Cardiac muscle cell (in vitro differentiated cells and primary cell): ENCODE measurements around the gene TRDN. TPM values are rescaled to one million over a fixed set of nuclear protein-coding genes. Genes with fewer than 3 reads are reported as not detected.

Source experiments
- DNase-seq, 2 donors: peaks; one replicate each; pipeline versions ENCODE4 v3.0.0 to v3.0.0-alpha.2; 2010 to 2017; ENCODE audit warnings: low read depth in 1 of 2, low spot score in 1 of 2
- H3K27ac ChIP-seq: fragments of 200-600 bp; sonication (generic); 2 replicates; pipeline ENCODE4 v1.5.1; 2016
- H3K27me3 ChIP-seq: fragments of 200-600 bp; sonication (generic); 2 replicates; pipeline ENCODE4 v1.6.0; 2016; ENCODE audit warnings: control low read depth
- H3K36me3 ChIP-seq: fragments of 200-600 bp; sonication (generic); 2 replicates; pipeline ENCODE4 v1.5.1; 2016; ENCODE audit warnings: control low read depth
- H3K4me1 ChIP-seq: fragments of 200-600 bp; sonication (generic); 2 replicates; pipeline ENCODE4 v1.8.1; 2017; ENCODE audit warnings: low read depth, mild to moderate bottlenecking, mixed run types
- H3K4me3 ChIP-seq: fragments of 200-600 bp; sonication (generic); 2 replicates; pipeline ENCODE4 v1.5.1; 2016; ENCODE audit warnings: mild to moderate bottlenecking
- H3K9me3 ChIP-seq: fragments of 200-600 bp; sonication (generic); 2 replicates; pipeline ENCODE4 v1.5.1; 2017; ENCODE audit warnings: low read depth, mild to moderate bottlenecking, control low read depth
- CTCF ChIP-seq: IDR thresholded peaks from 2 replicates; pipeline ENCODE4 v1.5.1; 2012; ENCODE audit warnings: low read depth, mild to moderate bottlenecking, low read length
- polyA plus RNA-seq: library from polyadenylated mRNA; unstranded; fragments of >200 nt; fragmentation: Nextera tagmentation; extraction: Ambion mirVana; gene quantifications from 2 replicates; pipeline ENCODE4 v1.2.1, GENCODE V29; 2016
- total RNA-seq: library from RNA; depleted of rRNA; stranded (reverse); fragments of >200 nt; gene quantifications from 2 replicates; pipeline ENCODE4 v1.2.3, GENCODE V29; 2016

TRDN gene
- total and polyA plus RNA-seq, 2 experiments from 2014 or later: 58.0 to 200 TPM

GRCh38 chr6:123629258-123629941, 7.3 kb downstream of the TRDN start:
- peak overlapping the region; percentile 5 for H3K27ac ChIP-seq
- no peaks in the 10 kb centered on the region for H3K36me3 ChIP-seq
- H3K27me3 ChIP-seq: no peaks in the 10 kb centered on the region
- no peak for DNase-seq
- no peak for TF ChIP-seq CTCF
- peaks cover 59% of the 10 kb centered on the region for H3K4me1 ChIP-seq
- no peaks in the 10 kb centered on the region for H3K9me3 ChIP-seq
- no peak overlapping the region for H3K4me3 ChIP-seq

GRCh38 chr6:123625696-123626095, 11.1 kb downstream of the TRDN start:
- no peak for TF ChIP-seq CTCF
- no peaks in the 10 kb centered on the region for H3K27me3 ChIP-seq

GRCh38 chr6:123622780-123623179, 14.0 kb downstream of the TRDN start:
- H3K27me3 ChIP-seq: no peaks in the 10 kb centered on the region
- peaks cover 14% of the 10 kb centered on the region for H3K4me1 ChIP-seq
- H3K4me3 ChIP-seq: no peak overlapping the region
- DNase-seq: no peak
- H3K9me3 ChIP-seq: no peaks in the 10 kb centered on the region
- TF ChIP-seq CTCF: no peak
- H3K36me3 ChIP-seq: no peaks in the 10 kb centered on the region
- H3K27ac ChIP-seq: peak overlapping the region; percentile 0

More at GRCh38 chr6:123625696-123626095, 11.1 kb downstream of the TRDN start:
- Histone ChIP-seq H3K4me3 (no peak overlapping the region), H3K9me3 (no peaks in the 10 kb centered on the region), H3K4me1 (peaks cover 39% of the 10 kb centered on the region), H3K36me3 (no peaks in the 10 kb centered on the region), H3K27ac (no peak overlapping the region)
- DNase-seq: no peak

GRCh38 chr6:123619156-123619555, 17.6 kb downstream of the TRDN start:
- no peaks in the 10 kb centered on the region for H3K36me3 ChIP-seq
- H3K9me3 ChIP-seq: no peaks in the 10 kb centered on the region
- peaks cover 21% of the 10 kb centered on the region for H3K4me1 ChIP-seq
- no peak overlapping the region for H3K27ac ChIP-seq
- H3K27me3 ChIP-seq: no peaks in the 10 kb centered on the region
- TF ChIP-seq CTCF: no peak
- H3K4me3 ChIP-seq: no peak overlapping the region
- no peak for DNase-seq

- Histone ChIP-seq H3K4me3 (no peak overlapping the region), H3K27ac (peak overlapping the region; percentile 18), H3K9me3 (no peaks in the 10 kb centered on the region), H3K27me3 (no peaks in the 10 kb centered on the region), H3K36me3 (no peaks in the 10 kb centered on the region), H3K4me1 (peaks cover 13% of the 10 kb centered on the region)
- no peak for DNase-seq
- no peak for TF ChIP-seq CTCF
Measured at GRCh38 chr6:123616942-123617341, 19.8 kb downstream of the TRDN start.

- H3K36me3 ChIP-seq: no peaks in the 10 kb centered on the region
- H3K27ac ChIP-seq: no peak overlapping the region
- no peaks in the 10 kb centered on the region for H3K27me3 ChIP-seq
- H3K4me1 ChIP-seq: peaks cover 17% of the 10 kb centered on the region
- no peak overlapping the region for H3K4me3 ChIP-seq
- no peaks in the 10 kb centered on the region for H3K9me3 ChIP-seq
- DNase-seq: no peak
- TF ChIP-seq CTCF: no peak
Measured at GRCh38 chr6:123616016-123616415, 20.7 kb downstream of the TRDN start.
